Activated T-cell treated with anti-CD3 and anti-CD28 coated beads, Interleukin-2, amount 50 U/mL, for 48 hours (primary cell): ENCODE results near the gene LDLRAD2.

Experiments used
- DNase-seq, 2 experiments: peaks; one replicate each; pipeline ENCODE4 v3.0.0-alpha.2; 2020

Gene LDLRAD2

GRCh38 chr1:21863981-21864380 is 51.9 kb downstream of the LDLRAD2 start:
- no peak for DNase-seq

- DNase-seq, result no peak
These were observed 52.7 kb downstream of the LDLRAD2 start for GRCh38 chr1:21864730-21865129.

DNA sequence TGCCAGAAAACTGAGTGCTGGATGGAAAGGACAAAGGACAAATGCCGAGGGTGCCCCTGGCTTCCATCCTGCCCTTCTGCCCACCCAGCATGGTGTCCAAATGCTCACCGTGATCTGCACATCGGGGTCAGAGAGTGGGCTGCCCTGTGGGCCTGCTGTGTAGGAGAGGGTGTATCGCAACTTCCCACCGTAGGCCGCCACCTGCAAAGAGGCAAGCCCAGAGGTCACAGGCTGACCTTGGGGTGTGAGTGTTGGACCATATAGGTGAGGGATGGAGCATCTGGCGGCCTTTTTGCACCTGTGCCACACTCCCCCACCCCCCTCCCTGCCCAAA is 53.5 kb downstream of the LDLRAD2 start:
- DNase-seq, result no peak

DNA sequence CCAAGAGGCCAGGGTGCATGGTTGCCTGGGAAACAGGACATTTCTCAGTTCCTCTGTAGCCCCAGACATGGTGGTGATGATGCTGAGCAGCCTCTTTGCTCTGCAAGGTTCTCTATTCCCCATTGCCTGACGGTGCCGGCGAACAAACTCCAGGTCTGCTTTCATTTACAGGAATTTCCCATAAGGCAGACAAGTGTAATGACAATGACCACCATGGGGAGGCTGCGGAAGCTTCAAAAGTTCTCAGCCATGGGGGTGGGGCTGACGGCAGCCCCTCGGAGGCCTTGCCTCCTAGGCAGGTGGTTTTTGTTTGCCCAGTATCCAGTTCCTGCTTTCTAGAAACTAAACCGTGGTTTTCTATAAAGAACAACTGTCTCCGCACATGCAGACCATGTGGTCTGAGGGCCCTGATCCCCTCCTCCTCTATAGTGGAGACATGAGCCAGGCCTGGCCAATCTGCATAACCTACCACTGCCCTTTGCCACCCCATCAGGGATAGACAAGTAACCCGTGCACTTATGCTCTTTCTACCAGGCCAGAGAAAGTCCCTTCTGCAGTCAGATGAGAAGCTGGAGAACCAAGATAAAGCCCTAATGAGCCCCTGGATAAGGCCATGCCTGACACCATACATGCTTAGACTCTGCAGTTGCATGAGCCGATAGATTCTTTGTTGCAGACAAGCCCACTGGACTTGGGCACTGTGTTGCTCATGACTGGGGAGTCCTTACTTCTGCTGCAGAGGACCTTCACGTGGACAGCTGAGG is 54.1 kb downstream of the LDLRAD2 start:
- no peak for DNase-seq

DNA sequence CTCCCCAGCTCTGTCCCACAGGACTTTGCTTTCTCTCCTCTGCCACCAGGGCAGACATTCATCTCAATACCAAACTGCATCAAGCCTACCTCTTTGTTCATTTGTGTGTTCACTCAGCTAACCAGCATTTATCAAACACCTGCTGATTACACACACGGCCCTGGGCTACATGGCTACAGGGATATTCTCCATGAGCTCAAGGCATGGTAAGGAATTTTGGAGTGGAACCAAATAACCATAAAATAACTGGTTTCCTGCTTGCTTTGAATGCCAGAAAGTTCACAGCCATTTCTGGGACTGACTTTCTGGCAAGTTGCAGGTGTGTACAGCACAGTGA is 54.6 kb downstream of the LDLRAD2 start:
- no peak for DNase-seq

GRCh38 chr1:21867451-21867996 is 55.5 kb downstream of the LDLRAD2 start:
- DNase-seq, result no peak

DNA sequence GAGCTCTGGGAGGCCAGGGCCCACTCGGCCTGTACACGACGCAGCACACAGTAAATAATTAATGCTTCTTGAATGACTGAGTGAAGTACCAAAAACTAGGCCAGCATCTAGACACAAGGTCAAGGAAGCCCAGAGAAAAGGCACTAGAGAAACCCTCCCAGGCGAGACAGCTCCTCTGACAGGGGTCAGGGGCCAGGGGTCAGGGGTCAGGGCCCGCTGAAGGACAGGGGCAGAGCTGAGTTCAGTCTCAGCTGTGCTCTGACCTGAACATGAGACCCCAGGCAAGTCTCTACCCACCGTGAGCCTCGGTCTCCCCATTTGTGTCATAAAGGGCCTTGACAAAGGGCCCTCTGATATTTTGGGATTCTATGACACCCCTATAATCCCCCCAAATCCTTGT is 56.4 kb downstream of the LDLRAD2 start:
- DNase-seq, result no peak

GRCh38 chr1:21868941-21869454 is 56.9 kb downstream of the LDLRAD2 start:
- no peak for DNase-seq

GRCh38 chr1:21869620-21870121 is 57.6 kb downstream of the LDLRAD2 start:
- DNase-seq, result no peak

GRCh38 chr1:21870611-21871010 is 58.5 kb downstream of the LDLRAD2 start:
- no peak for DNase-seq

- no peak for DNase-seq
These were observed 59.9 kb downstream of the LDLRAD2 start for GRCh38 chr1:21871943-21872342.

- DNase-seq, result no peak
These were observed 60.5 kb downstream of the LDLRAD2 start for GRCh38 chr1:21872445-21873079.

GRCh38 chr1:21873174-21873573 is 61.1 kb downstream of the LDLRAD2 start:
- DNase-seq, result no peak

DNA sequence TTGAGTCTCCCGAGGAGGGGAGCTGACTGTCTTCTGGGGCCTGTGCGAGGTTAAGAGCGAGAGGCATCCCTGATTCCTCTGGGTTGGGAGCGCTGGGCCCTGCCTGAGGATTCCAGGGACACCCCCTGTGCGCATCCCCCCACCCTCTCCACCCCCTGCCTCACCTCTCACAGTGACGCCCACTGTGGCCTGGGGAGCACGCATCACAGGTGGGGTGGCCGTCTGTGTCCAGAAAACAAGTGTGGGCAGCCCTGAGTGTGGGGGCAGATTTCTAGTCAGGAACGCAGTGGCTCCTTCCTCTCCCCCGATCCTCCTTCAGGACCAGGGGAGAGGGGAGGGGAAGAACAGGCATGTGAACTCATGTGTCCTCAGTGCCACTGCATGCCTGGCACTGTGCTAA is 61.7 kb downstream of the LDLRAD2 start:
- no peak for DNase-seq

DNA sequence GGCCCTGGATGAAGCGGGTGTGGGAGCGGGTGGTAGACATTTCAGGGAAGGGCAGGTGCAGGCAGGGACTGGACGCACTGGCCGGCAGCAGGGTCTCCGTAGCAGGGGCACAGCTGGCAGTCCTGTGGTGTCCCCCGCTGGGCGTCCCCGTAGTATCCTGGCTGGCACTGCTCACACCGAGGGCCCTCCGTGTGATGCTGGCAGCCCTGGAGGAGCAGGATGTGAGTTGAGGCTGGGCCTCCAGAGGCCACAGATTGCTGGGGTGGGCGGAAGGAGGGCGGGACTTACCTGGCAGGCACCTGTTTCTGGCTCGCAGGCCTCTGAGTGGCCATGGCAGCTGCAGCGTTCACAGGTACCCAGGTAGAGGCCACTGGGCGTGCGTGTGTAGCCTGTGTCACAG is 62.3 kb downstream of the LDLRAD2 start:
- DNase-seq, result no peak
